Midbrain (tissue), 1 donor: ENCODE data around the gene YPEL3.

Experiments used
- DNase-seq: peaks from one replicate; lab custom pipeline; 2025; lab: John Stamatoyannopoulos, UW

YPEL3 gene

GRCh38 chr16:30090610-30091331 is 5.2 kb downstream of the YPEL3 start:
- DNase-seq, result no peak

GRCh38 chr16:30088832-30089624 is 7.0 kb downstream of the YPEL3 start:
- DNase-seq, result no peak

GRCh38 chr16:30088237-30088831 is 7.7 kb downstream of the YPEL3 start:
- no peak for DNase-seq

GRCh38 chr16:30087181-30087898 is 8.7 kb downstream of the YPEL3 start:
- DNase-seq, result no peak

- DNase-seq, result no peak
Observed at GRCh38 chr16:30086291-30087140, 9.5 kb downstream of the YPEL3 start.

- DNase-seq, result no peak
Observed at GRCh38 chr16:30085820-30086219, 10.2 kb downstream of the YPEL3 start.

- DNase-seq, result no peak
Observed at GRCh38 chr16:30085247-30085646, 10.8 kb downstream of the YPEL3 start.

- no peak for DNase-seq
Observed at GRCh38 chr16:30084816-30085159, 11.2 kb downstream of the YPEL3 start.

- no peak for DNase-seq
Observed at GRCh38 chr16:30084096-30084815, 11.8 kb downstream of the YPEL3 start.

- no peak for DNase-seq
Observed at GRCh38 chr16:30083216-30084055, 12.6 kb downstream of the YPEL3 start.

- no peak for DNase-seq
Observed at GRCh38 chr16:30082545-30083090, 13.4 kb downstream of the YPEL3 start.

GRCh38 chr16:30079480-30079879 is 16.5 kb downstream of the YPEL3 start:
- no peak for DNase-seq

GRCh38 chr16:30078744-30079143 is 17.3 kb downstream of the YPEL3 start:
- no peak for DNase-seq

GRCh38 chr16:30077656-30078055 is 18.4 kb downstream of the YPEL3 start:
- DNase-seq, result no peak

GRCh38 chr16:30076276-30076791 is 19.7 kb downstream of the YPEL3 start:
- no peak for DNase-seq

- peak; percentile 83 for DNase-seq
Observed at GRCh38 chr16:30075503-30076275, 20.3 kb downstream of the YPEL3 start, which contains the start of gene PPP4C. PPP4C (plus strand) TSS chr16:30075994; CDS start chr16:30076378, 384 bp downstream.

- DNase-seq, result no peak
Observed at GRCh38 chr16:30070490-30070889, 25.5 kb downstream of the YPEL3 start.
